GM23338 (cell line): Measurements from ENCODE around the gene CCDC39. TPM values are rescaled to one million over a fixed set of nuclear protein-coding genes. Genes with fewer than 3 reads are reported as not detected.
A peak's percentile ranks its signal among the peaks of the same experiment; 100 is the strongest.

Experiments
- ATAC-seq: fragments of 200-7000 bp; cut with Tn5 transposase; 3 replicates; pipeline ENCODE4 v1.9.1; 2020
- DNase-seq: peaks from one replicate; pipeline ENCODE4 v3.0.0-alpha.2; 2015; ENCODE audit warnings: low spot score
- H2AFZ ChIP-seq: fragments of 200-600 bp; sonication (generic); 2 replicates; pipeline ENCODE4 v1.8.0; 2016; ENCODE audit warnings: antibody characterized with exemption, mild to moderate bottlenecking, moderate library complexity
- H3F3A ChIP-seq: fragments of 200-600 bp; sonication (generic); replicated peaks from 2 replicates; pipeline ENCODE4 v1.8.0; 2017; ENCODE audit warnings: antibody characterized with exemption, mixed run types, low read depth
- H3K27ac ChIP-seq: fragments of 200-600 bp; sonication (generic); 2 replicates; pipeline ENCODE4 v1.6.1; 2016; ENCODE audit warnings: low read depth
- H3K27me3 ChIP-seq: fragments of 200-600 bp; sonication (generic); 2 replicates; pipeline ENCODE4 v1.8.0; 2016; ENCODE audit warnings: mild to moderate bottlenecking, mixed run types, moderate library complexity; ENCODE audit not compliant: insufficient read depth
- H3K36me3 ChIP-seq: fragments of 200-600 bp; sonication (generic); 2 replicates; pipeline ENCODE4 v1.8.0; 2016; ENCODE audit warnings: mild to moderate bottlenecking; ENCODE audit not compliant: insufficient read depth
- H3K4me1 ChIP-seq: fragments of 200-600 bp; sonication (generic); 2 replicates; pipeline ENCODE4 v1.8.0; 2016; ENCODE audit warnings: mild to moderate bottlenecking, moderate library complexity; ENCODE audit not compliant: insufficient read depth
- H3K4me2 ChIP-seq: fragments of 200-600 bp; sonication (generic); 2 replicates; pipeline ENCODE4 v1.7.1; 2017; ENCODE audit warnings: mixed run types
- H3K4me3 ChIP-seq: fragments of 200-600 bp; sonication (generic); 2 replicates; pipeline ENCODE4 v1.6.1; 2016; ENCODE audit warnings: mixed run types
- H3K79me2 ChIP-seq: fragments of 200-600 bp; sonication (generic); replicated peaks from 2 replicates; pipeline ENCODE4 v1.8.0; 2017; ENCODE audit warnings: mild to moderate bottlenecking; ENCODE audit not compliant: insufficient read depth
- H3K9me2 ChIP-seq: fragments of 200-600 bp; sonication (generic); 2 replicates; pipeline ENCODE4 v1.8.0; 2017; ENCODE audit not compliant: insufficient read depth
- H4K20me1 ChIP-seq: fragments of 200-600 bp; sonication (generic); replicated peaks from 2 replicates; pipeline ENCODE4 v1.8.0; 2017; ENCODE audit warnings: mild to moderate bottlenecking; ENCODE audit not compliant: insufficient read depth
- H3K27ac Mint-ChIP-seq: 2 replicates; pipeline ENCODE4 v1.8.0; 2020; ENCODE audit warnings: inconsistent platforms, mild to moderate bottlenecking, moderate library complexity, mixed read lengths
- H3K27me3 Mint-ChIP-seq: 3 replicates; pipeline ENCODE4 v1.8.0; 2022; ENCODE audit warnings: low read depth, mild to moderate bottlenecking, moderate library complexity, mixed read lengths, inconsistent platforms; ENCODE audit not compliant: insufficient read depth, poor library complexity
- H3K36me3 Mint-ChIP-seq: 3 replicates; pipeline ENCODE4 v1.8.0; 2021; ENCODE audit warnings: low read depth, mild to moderate bottlenecking, inconsistent platforms, moderate library complexity, mixed read lengths
- H3K4me1 Mint-ChIP-seq: 3 replicates; pipeline ENCODE4 v1.8.0; 2020; ENCODE audit warnings: mild to moderate bottlenecking, inconsistent platforms, mixed read lengths
- H3K4me3 Mint-ChIP-seq: 3 replicates; pipeline ENCODE4 v1.8.0; 2021; ENCODE audit warnings: moderate library complexity, mild to moderate bottlenecking, inconsistent platforms, mixed read lengths
- H3K9me3 Mint-ChIP-seq: 3 replicates; pipeline ENCODE4 v1.8.0; 2020; ENCODE audit warnings: moderate library complexity, mild to moderate bottlenecking, inconsistent platforms, mixed read lengths
- CREB1 ChIP-seq: fragments of 250-450 bp; sonication (Bioruptor Pico); IDR thresholded peaks from 2 replicates; pipeline ENCODE4 v1.5.0; 2020; ENCODE audit warnings: low read depth, mild to moderate bottlenecking, moderate library complexity
- EZH2 ChIP-seq: fragments of 200-600 bp; sonication (generic); IDR thresholded peaks from one replicate; pipeline ENCODE4 v1.8.0; 2017; ENCODE audit warnings: antibody characterized with exemption, mild to moderate bottlenecking, low read depth; ENCODE audit not compliant: unreplicated experiment
- EZH2phosphoT487 ChIP-seq: fragments of 200-600 bp; sonication (generic); IDR thresholded peaks from one replicate; pipeline ENCODE4 v1.8.1; 2018; ENCODE audit warnings: antibody characterized with exemption; ENCODE audit not compliant: unreplicated experiment
- JUNB ChIP-seq: IDR thresholded peaks from one replicate; pipeline ENCODE4 v1.6.1; 2016; ENCODE audit warnings: antibody characterized with exemption; ENCODE audit not compliant: unreplicated experiment
- NANOG ChIP-seq: IDR thresholded peaks from 2 replicates; pipeline ENCODE4 v1.6.1; 2016; ENCODE audit warnings: antibody characterized with exemption, borderline replicate concordance
- POLR2AphosphoS5 ChIP-seq: IDR thresholded peaks from 2 replicates; pipeline ENCODE4 v1.6.1; 2016; ENCODE audit warnings: antibody characterized with exemption, low read depth
- STAT1 ChIP-seq: IDR thresholded peaks from one replicate; pipeline ENCODE4 v1.6.1; 2016; ENCODE audit warnings: antibody characterized with exemption; ENCODE audit not compliant: unreplicated experiment
- ZNF114 ChIP-seq: fragments of 250-450 bp; sonication (Bioruptor Pico); IDR thresholded peaks from 2 replicates; pipeline ENCODE4 v1.5.0; 2020; ENCODE audit warnings: mild to moderate bottlenecking, moderate library complexity
- ZNF331 ChIP-seq: fragments of 250-450 bp; sonication (Bioruptor Pico); IDR thresholded peaks from 2 replicates; pipeline ENCODE4 v1.5.0; 2020; ENCODE audit warnings: low read depth, mild to moderate bottlenecking, moderate library complexity
- polyA plus RNA-seq: library from polyadenylated mRNA; unstranded; fragments of >200 nt; fragmentation: Nextera tagmentation; extraction: Ambion mirVana; gene quantifications from 2 replicates; pipeline ENCODE4 v1.2.1, GENCODE V29; 2016
- total RNA-seq: library from RNA; depleted of rRNA; stranded (reverse); fragments of >200 nt; shearing (Covaris generic); gene quantifications from 2 replicates; pipeline ENCODE4 v1.2.3, GENCODE V29; 2014
- TF ChIP-seq, protein P1 (sequence below): IDR thresholded peaks from one replicate; pipeline ENCODE4 v1.6.1; 2018; ENCODE audit warnings: antibody characterized with exemption; ENCODE audit not compliant: unreplicated experiment
- TF ChIP-seq, protein P2 (sequence below): IDR thresholded peaks from 2 replicates; pipeline ENCODE4 v1.6.1; 2016; ENCODE audit warnings: antibody characterized with exemption
- TF ChIP-seq, protein P3 (sequence below), 2 experiments: fragments of 200-600 bp in 1 of 2; sonication (generic) in 1 of 2; conservative IDR thresholded peaks; 2 replicates each; pipeline versions ENCODE4 v1.5.1 to v1.6.1; 2016 to 2017; ENCODE audit warnings: antibody characterized with exemption in 2 of 2, low read depth in 2 of 2, mild to moderate bottlenecking in 2 of 2, moderate library complexity in 1 of 2
- TF ChIP-seq, protein P4 (sequence below): fragments of 250-450 bp; sonication (Bioruptor Pico); IDR thresholded peaks from 2 replicates; pipeline ENCODE4 v1.5.0; 2020; ENCODE audit warnings: mild to moderate bottlenecking, moderate library complexity

Gene CCDC39
- total and polyA plus RNA-seq, 2 experiments from 2014 or later = 0.52 to 2.6 TPM

DNA sequence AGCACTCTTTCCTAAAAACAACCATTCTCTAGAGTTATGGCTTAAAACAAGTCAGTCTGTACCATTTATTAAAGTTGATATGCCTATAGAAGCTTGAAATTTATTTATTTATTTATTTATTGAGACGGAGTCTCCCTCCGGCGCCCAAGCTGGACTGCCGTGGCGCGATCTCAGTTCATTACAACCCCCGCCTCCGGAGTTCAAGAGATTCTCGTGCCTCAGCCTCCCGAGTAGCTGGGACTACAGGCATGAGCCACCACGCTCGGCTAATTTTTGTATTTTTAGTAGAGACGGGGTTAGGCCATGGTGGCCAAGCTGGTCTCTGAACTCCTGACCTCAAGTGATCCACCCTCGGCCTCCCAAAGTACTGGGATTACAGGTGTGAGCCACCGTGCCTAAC, 78.8 kb downstream of the CCDC39 start:
- no peaks in the 10 kb centered on the region for H3K27me3 ChIP-seq
- Mint-ChIP-seq H3K4me1 (peaks cover 7% of the 10 kb centered on the region; the same call in 2 of the 3 replicates), H3K9me3 (no peaks in the 10 kb centered on the region), H3K4me3 (peak overlapping the region; percentile 95), H3K27ac (no peak overlapping the region), H3K36me3 (peaks cover 16% of the 10 kb centered on the region; the same call in 2 of the 3 replicates), H3K27me3 (peaks cover 3% of the 10 kb centered on the region)
- H3K79me2 ChIP-seq = peaks cover 24% of the 10 kb centered on the region
- peaks cover 11% of the 10 kb centered on the region for H3K4me1 ChIP-seq
- no peak overlapping the region for H3K4me3 ChIP-seq
- peaks cover 10% of the 10 kb centered on the region; the same call in 1 of the 2 replicates for H3K36me3 ChIP-seq
- no peaks in the 10 kb centered on the region for H4K20me1 ChIP-seq
- H2AFZ ChIP-seq = no peak overlapping the region
- no peak overlapping the region for H3K27ac ChIP-seq
- DNase-seq (no peak), ATAC-seq (no peak)
- TF ChIP-seq EZH2phosphoT487 (no peak), JUNB (no peak), STAT1 (no peak), CREB1 (CRISPR knock-in tag) (no peak), ZNF114 (no peak), EZH2 (no peak), ZNF331 (CRISPR knock-in tag) (no peak), POLR2AphosphoS5 (no peak), NANOG (no peak)
- TF ChIP-seq, protein P1, sequence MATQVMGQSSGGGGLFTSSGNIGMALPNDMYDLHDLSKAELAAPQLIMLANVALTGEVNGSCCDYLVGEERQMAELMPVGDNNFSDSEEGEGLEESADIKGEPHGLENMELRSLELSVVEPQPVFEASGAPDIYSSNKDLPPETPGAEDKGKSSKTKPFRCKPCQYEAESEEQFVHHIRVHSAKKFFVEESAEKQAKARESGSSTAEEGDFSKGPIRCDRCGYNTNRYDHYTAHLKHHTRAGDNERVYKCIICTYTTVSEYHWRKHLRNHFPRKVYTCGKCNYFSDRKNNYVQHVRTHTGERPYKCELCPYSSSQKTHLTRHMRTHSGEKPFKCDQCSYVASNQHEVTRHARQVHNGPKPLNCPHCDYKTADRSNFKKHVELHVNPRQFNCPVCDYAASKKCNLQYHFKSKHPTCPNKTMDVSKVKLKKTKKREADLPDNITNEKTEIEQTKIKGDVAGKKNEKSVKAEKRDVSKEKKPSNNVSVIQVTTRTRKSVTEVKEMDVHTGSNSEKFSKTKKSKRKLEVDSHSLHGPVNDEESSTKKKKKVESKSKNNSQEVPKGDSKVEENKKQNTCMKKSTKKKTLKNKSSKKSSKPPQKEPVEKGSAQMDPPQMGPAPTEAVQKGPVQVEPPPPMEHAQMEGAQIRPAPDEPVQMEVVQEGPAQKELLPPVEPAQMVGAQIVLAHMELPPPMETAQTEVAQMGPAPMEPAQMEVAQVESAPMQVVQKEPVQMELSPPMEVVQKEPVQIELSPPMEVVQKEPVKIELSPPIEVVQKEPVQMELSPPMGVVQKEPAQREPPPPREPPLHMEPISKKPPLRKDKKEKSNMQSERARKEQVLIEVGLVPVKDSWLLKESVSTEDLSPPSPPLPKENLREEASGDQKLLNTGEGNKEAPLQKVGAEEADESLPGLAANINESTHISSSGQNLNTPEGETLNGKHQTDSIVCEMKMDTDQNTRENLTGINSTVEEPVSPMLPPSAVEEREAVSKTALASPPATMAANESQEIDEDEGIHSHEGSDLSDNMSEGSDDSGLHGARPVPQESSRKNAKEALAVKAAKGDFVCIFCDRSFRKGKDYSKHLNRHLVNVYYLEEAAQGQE = no peak
- TF ChIP-seq, protein P2, sequence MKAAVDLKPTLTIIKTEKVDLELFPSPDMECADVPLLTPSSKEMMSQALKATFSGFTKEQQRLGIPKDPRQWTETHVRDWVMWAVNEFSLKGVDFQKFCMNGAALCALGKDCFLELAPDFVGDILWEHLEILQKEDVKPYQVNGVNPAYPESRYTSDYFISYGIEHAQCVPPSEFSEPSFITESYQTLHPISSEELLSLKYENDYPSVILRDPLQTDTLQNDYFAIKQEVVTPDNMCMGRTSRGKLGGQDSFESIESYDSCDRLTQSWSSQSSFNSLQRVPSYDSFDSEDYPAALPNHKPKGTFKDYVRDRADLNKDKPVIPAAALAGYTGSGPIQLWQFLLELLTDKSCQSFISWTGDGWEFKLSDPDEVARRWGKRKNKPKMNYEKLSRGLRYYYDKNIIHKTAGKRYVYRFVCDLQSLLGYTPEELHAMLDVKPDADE = no peak
- TF ChIP-seq, protein P3, sequence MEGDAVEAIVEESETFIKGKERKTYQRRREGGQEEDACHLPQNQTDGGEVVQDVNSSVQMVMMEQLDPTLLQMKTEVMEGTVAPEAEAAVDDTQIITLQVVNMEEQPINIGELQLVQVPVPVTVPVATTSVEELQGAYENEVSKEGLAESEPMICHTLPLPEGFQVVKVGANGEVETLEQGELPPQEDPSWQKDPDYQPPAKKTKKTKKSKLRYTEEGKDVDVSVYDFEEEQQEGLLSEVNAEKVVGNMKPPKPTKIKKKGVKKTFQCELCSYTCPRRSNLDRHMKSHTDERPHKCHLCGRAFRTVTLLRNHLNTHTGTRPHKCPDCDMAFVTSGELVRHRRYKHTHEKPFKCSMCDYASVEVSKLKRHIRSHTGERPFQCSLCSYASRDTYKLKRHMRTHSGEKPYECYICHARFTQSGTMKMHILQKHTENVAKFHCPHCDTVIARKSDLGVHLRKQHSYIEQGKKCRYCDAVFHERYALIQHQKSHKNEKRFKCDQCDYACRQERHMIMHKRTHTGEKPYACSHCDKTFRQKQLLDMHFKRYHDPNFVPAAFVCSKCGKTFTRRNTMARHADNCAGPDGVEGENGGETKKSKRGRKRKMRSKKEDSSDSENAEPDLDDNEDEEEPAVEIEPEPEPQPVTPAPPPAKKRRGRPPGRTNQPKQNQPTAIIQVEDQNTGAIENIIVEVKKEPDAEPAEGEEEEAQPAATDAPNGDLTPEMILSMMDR (conservative IDR thresholded peaks at IDR 0.05; ENCODE audit: low read depth in 2 of 2) = no peak
- TF ChIP-seq, protein P4, sequence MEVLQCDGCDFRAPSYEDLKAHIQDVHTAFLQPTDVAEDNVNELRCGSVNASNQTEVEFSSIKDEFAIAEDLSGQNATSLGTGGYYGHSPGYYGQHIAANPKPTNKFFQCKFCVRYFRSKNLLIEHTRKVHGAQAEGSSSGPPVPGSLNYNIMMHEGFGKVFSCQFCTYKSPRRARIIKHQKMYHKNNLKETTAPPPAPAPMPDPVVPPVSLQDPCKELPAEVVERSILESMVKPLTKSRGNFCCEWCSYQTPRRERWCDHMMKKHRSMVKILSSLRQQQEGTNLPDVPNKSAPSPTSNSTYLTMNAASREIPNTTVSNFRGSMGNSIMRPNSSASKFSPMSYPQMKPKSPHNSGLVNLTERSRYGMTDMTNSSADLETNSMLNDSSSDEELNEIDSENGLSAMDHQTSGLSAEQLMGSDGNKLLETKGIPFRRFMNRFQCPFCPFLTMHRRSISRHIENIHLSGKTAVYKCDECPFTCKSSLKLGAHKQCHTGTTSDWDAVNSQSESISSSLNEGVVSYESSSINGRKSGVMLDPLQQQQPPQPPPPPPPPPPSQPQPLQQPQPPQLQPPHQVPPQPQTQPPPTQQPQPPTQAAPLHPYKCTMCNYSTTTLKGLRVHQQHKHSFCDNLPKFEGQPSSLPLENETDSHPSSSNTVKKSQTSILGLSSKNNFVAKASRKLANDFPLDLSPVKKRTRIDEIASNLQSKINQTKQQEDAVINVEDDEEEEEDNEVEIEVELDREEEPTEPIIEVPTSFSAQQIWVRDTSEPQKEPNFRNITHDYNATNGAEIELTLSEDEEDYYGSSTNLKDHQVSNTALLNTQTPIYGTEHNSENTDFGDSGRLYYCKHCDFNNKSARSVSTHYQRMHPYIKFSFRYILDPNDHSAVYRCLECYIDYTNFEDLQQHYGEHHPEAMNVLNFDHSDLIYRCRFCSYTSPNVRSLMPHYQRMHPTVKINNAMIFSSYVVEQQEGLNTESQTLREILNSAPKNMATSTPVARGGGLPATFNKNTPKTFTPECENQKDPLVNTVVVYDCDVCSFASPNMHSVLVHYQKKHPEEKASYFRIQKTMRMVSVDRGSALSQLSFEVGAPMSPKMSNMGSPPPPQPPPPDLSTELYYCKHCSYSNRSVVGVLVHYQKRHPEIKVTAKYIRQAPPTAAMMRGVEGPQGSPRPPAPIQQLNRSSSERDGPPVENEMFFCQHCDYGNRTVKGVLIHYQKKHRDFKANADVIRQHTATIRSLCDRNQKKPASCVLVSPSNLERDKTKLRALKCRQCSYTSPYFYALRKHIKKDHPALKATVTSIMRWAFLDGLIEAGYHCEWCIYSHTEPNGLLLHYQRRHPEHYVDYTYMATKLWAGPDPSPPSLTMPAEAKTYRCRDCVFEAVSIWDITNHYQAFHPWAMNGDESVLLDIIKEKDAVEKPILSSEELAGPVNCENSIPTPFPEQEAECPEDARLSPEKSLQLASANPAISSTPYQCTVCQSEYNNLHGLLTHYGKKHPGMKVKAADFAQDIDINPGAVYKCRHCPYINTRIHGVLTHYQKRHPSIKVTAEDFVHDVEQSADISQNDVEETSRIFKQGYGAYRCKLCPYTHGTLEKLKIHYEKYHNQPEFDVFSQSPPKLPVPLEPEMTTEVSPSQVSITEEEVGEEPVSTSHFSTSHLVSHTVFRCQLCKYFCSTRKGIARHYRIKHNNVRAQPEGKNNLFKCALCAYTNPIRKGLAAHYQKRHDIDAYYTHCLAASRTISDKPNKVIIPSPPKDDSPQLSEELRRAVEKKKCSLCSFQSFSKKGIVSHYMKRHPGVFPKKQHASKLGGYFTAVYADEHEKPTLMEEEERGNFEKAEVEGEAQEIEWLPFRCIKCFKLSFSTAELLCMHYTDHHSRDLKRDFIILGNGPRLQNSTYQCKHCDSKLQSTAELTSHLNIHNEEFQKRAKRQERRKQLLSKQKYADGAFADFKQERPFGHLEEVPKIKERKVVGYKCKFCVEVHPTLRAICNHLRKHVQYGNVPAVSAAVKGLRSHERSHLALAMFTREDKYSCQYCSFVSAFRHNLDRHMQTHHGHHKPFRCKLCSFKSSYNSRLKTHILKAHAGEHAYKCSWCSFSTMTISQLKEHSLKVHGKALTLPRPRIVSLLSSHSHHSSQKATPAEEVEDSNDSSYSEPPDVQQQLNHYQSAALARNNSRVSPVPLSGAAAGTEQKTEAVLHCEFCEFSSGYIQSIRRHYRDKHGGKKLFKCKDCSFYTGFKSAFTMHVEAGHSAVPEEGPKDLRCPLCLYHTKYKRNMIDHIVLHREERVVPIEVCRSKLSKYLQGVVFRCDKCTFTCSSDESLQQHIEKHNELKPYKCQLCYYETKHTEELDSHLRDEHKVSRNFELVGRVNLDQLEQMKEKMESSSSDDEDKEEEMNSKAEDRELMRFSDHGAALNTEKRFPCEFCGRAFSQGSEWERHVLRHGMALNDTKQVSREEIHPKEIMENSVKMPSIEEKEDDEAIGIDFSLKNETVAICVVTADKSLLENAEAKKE = no peak
- no peaks in the 10 kb centered on the region for H3K9me2 ChIP-seq
- H3F3A ChIP-seq = 0 out of 2 replicates have a peak, but pooled peaks cover 3% of the 10 kb centered on the region
- H3K4me2 ChIP-seq = no peak overlapping the region
